ENCODE results near the gene CFAP299. TPM values are rescaled to one million over a fixed set of nuclear protein-coding genes. Genes with fewer than 3 reads are reported as not detected.
"Not testable (repeated sequence)": the region's sequence is repeated elsewhere in the genome, so short reads cannot be mapped to it uniquely, and the experiment has no call there.

CFAP299 gene
- total and polyA plus RNA-seq, 5 donors: not detected

GRCh38 chr4:80788798-80789197 is 453.3 kb downstream of the CFAP299 start:
- WGBS: 71% methylated on average over 1 of the region's 1 CpG
- ATAC-seq (no peak), DNase-seq (no peak)
- no peak overlapping the region for H3K27ac ChIP-seq (ENCODE audit: low read length)
- intact Hi-C loops (cut with DNase I): no loop called here
- H3K9me3 ChIP-seq (ENCODE audit: control insufficient read depth, low read length): no peaks in the 10 kb centered on the region
- no peak overlapping the region for H3K4me3 ChIP-seq (ENCODE audit: low read length)
- no peaks in the 10 kb centered on the region for H3K27me3 ChIP-seq (ENCODE audit: control insufficient read depth, insufficient read depth)
- H3K4me1 ChIP-seq (ENCODE audit: control insufficient read depth, insufficient read depth, low read length): no peaks in the 10 kb centered on the region

DNA sequence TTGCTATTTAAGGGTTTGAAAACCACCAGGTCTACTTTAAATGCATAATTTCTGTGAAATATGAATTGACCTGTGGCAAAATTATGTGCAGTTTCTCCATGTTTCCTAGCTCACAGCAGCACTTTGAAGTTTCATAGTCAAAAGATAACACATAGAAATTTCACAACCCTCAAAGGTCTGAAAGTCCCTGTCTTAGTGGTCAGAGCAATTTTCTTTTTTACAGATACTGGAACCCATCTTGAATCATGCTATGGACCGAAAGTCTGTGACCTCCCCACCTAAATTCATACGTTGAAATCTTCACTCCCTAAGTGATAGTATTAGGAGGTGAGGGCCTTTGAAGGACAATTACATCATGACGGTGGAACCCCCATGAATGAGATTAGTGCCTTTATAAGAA is 454.6 kb downstream of the CFAP299 start:
- H3K9me3 ChIP-seq (ENCODE audit: control insufficient read depth, low read length): no peaks in the 10 kb centered on the region
- DNase-seq (no peak), ATAC-seq (no peak)
- H3K27ac ChIP-seq (ENCODE audit: low read length): no peak overlapping the region
- intact Hi-C loops (cut with DNase I): no loop called here
- no peaks in the 10 kb centered on the region for H3K4me1 ChIP-seq (ENCODE audit: control insufficient read depth, insufficient read depth, low read length)
- 81% methylated on average over 3 of the region's 3 CpGs for WGBS
- no peaks in the 10 kb centered on the region for H3K27me3 ChIP-seq (ENCODE audit: control insufficient read depth, insufficient read depth)
- no peak overlapping the region for H3K4me3 ChIP-seq (ENCODE audit: low read length)

GRCh38 chr4:80793660-80794059 is 458.1 kb downstream of the CFAP299 start:
- 72% methylated on average over 1 of the region's 1 CpG for WGBS
- H3K27me3 ChIP-seq (ENCODE audit: control insufficient read depth, insufficient read depth); DNase-seq; H3K9me3 ChIP-seq (ENCODE audit: control insufficient read depth, low read length); intact Hi-C loops (cut with DNase I); ATAC-seq; H3K4me3 ChIP-seq (ENCODE audit: low read length); H3K4me1 ChIP-seq (ENCODE audit: control insufficient read depth, insufficient read depth, low read length); H3K27ac ChIP-seq (ENCODE audit: low read length): not testable (repeated sequence)

- ATAC-seq (no peak), DNase-seq (no peak)
- Histone ChIP-seq H3K9me3 (ENCODE audit: control insufficient read depth, low read length) (no peaks in the 10 kb centered on the region), H3K4me1 (ENCODE audit: control insufficient read depth, insufficient read depth, low read length) (no peaks in the 10 kb centered on the region), H3K27me3 (ENCODE audit: control insufficient read depth, insufficient read depth) (no peaks in the 10 kb centered on the region), H3K27ac (ENCODE audit: low read length) (no peak overlapping the region), H3K4me3 (ENCODE audit: low read length) (no peak overlapping the region)
- intact Hi-C loops (cut with DNase I): no loop called here
- WGBS: 24% methylated on average over 1 of the region's 1 CpG
Observed at GRCh38 chr4:80798082-80798481, 462.6 kb downstream of the CFAP299 start.

GRCh38 chr4:80800719-80801118 is 465.2 kb downstream of the CFAP299 start:
- H3K27me3 ChIP-seq (ENCODE audit: control insufficient read depth, insufficient read depth); H3K4me1 ChIP-seq (ENCODE audit: control insufficient read depth, insufficient read depth, low read length); H3K9me3 ChIP-seq (ENCODE audit: control insufficient read depth, low read length); H3K27ac ChIP-seq (ENCODE audit: low read length); DNase-seq; H3K4me3 ChIP-seq (ENCODE audit: low read length); ATAC-seq; intact Hi-C loops (cut with DNase I): not testable (repeated sequence)
- 69% methylated on average over 1 of the region's 1 CpG for whole genome bisulfite sequencing

DNA sequence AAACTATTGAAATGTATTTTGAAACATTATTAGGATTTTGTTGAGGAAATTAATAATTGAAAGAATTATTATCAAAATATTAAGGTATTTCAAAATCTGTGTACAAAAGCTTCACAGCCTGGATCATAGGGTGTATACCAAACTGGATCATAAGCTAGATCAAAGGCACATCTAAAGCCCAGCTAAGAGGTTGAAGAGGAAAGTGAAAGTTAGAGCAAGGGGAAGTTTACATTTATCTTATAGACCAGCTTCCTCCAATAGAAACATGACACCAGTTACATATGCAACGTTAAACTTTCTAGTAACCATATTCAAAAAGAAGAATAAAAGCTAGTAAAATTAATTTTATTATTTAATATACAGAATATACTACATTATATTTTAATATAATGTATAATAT is 467.8 kb downstream of the CFAP299 start:
- intact Hi-C loops (cut with DNase I): no loop called here
- H3K4me3 ChIP-seq (ENCODE audit: low read length): no peak overlapping the region
- no peaks in the 10 kb centered on the region for H3K9me3 ChIP-seq (ENCODE audit: control insufficient read depth, low read length)
- H3K27ac ChIP-seq (ENCODE audit: low read length): no peak overlapping the region
- ATAC-seq (no peak), DNase-seq (no peak)
- WGBS: 56% methylated on average over 1 of the region's 1 CpG
- H3K4me1 ChIP-seq (ENCODE audit: control insufficient read depth, insufficient read depth, low read length): no peaks in the 10 kb centered on the region
- H3K27me3 ChIP-seq (ENCODE audit: control insufficient read depth, insufficient read depth): no peaks in the 10 kb centered on the region

DNA sequence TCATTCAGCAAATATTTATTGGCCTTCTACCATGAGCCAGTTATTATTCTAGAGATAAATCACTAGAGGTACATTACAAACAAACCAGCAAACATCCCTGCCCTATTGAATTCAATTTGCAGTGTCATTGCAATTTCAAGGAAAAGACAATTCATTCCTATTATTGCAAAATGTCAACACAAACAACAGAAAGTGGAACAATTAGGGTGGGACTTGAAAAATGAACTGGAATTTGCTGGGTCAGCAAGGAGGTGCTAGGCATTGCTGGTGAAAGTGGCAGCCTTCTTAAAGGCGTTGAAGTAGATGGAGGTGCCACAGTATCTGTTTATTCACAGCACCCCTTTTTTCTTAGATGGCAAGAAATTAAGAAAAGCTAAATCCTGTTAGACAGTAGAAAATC is 470.9 kb downstream of the CFAP299 start:
- no peaks in the 10 kb centered on the region for H3K9me3 ChIP-seq (ENCODE audit: control insufficient read depth, low read length)
- DNase-seq (no peak), ATAC-seq (no peak)
- no peak overlapping the region for H3K4me3 ChIP-seq (ENCODE audit: low read length)
- WGBS: 79% methylated on average over 1 of the region's 1 CpG
- H3K27ac ChIP-seq (ENCODE audit: low read length): no peak overlapping the region
- no peaks in the 10 kb centered on the region for H3K27me3 ChIP-seq (ENCODE audit: control insufficient read depth, insufficient read depth)
- intact Hi-C loops (cut with DNase I): no loop called here
- no peaks in the 10 kb centered on the region for H3K4me1 ChIP-seq (ENCODE audit: control insufficient read depth, insufficient read depth, low read length)

DNA sequence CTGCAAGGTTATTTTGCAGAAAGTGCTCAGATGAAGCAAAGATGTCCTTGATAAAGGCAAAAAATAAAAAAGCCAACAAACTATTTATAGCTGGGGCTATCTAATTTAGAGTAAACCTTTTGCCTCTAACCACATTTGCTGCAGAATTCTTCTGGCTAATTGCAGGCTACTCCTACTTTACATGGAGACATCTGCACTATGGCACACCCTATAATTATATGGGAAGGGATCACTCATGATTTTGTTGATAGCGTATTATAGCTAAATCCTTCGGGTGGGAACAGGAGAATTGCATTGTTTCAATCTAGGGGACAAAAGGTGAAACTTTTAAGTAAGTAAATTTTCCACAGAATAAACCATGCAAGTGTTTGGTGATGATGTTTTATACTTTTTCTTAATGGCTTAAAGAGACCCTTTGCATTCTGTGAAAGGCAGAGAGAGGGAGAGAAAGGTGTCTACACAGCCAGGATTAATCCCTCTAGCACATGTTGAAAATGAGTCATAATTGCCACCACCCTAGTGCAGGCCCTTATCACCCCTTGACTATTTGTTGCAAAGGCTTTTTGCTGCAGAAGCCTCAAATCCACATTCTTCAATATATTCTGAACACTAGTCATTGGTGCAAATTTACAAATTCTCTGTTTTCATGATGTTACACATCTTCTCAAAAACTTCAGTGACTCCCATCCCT is 473.7 kb downstream of the CFAP299 start:
- no peaks in the 10 kb centered on the region for H3K27me3 ChIP-seq (ENCODE audit: control insufficient read depth, insufficient read depth)
- H3K4me3 ChIP-seq (ENCODE audit: low read length): no peak overlapping the region
- ATAC-seq (no peak), DNase-seq (no peak)
- intact Hi-C loops (cut with DNase I): no loop called here
- no peaks in the 10 kb centered on the region for H3K4me1 ChIP-seq (ENCODE audit: control insufficient read depth, insufficient read depth, low read length)
- H3K9me3 ChIP-seq (ENCODE audit: control insufficient read depth, low read length): no peaks in the 10 kb centered on the region
- 83% methylated on average over 2 of the region's 2 CpGs for WGBS
- H3K27ac ChIP-seq (ENCODE audit: low read length): no peak overlapping the region

- ATAC-seq: no peak
- no peak overlapping the region for H3K27ac ChIP-seq (ENCODE audit: low read length)
- H3K4me3 ChIP-seq (ENCODE audit: low read length): no peak overlapping the region
- no peaks in the 10 kb centered on the region for H3K27me3 ChIP-seq (ENCODE audit: control insufficient read depth, insufficient read depth)
- H3K9me3 ChIP-seq (ENCODE audit: control insufficient read depth, low read length): no peaks in the 10 kb centered on the region
- intact Hi-C loops (cut with DNase I): no loop called here
- 53% methylated on average over 3 of the region's 3 CpGs for WGBS
- no peak for DNase-seq
- H3K4me1 ChIP-seq (ENCODE audit: control insufficient read depth, insufficient read depth, low read length): no peaks in the 10 kb centered on the region
Observed at GRCh38 chr4:80811406-80811805, 475.9 kb downstream of the CFAP299 start.

DNA sequence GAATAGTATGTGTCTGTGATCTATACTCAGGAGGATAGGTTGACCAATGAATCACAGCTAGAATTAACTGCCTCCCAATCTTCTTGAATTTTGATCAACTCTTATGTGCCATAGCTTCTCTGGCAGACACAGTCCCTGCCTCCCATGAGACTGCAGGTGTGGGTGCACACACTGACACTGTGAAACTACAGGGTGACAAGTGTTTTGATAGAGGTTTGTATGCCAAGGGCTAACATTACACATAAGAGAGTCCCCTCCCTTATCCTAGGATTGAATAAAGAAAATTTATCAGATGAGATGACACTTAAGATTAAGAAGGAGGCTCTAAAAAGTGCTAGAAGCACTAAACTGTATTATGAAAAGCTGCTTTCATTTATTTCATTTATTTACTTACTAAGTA is 476.6 kb downstream of the CFAP299 start:
- DNase-seq (no peak), ATAC-seq (no peak)
- Histone ChIP-seq H3K9me3 (ENCODE audit: control insufficient read depth, low read length) (no peaks in the 10 kb centered on the region), H3K27me3 (ENCODE audit: control insufficient read depth, insufficient read depth) (no peaks in the 10 kb centered on the region), H3K4me3 (ENCODE audit: low read length) (no peak overlapping the region), H3K4me1 (ENCODE audit: control insufficient read depth, insufficient read depth, low read length) (no peaks in the 10 kb centered on the region), H3K27ac (ENCODE audit: low read length) (no peak overlapping the region)
- intact Hi-C loops (cut with DNase I): no loop called here

- DNase-seq: no peak
- intact Hi-C loops (cut with DNase I): no loop called here
- H3K4me3 ChIP-seq (ENCODE audit: low read length): no peak overlapping the region
Observed at GRCh38 chr4:80814266-80814665, 478.7 kb downstream of the CFAP299 start.

More at GRCh38 chr4:80814266-80814665, 478.7 kb downstream of the CFAP299 start:
- Histone ChIP-seq H3K4me1 (ENCODE audit: control insufficient read depth, insufficient read depth, low read length) (no peaks in the 10 kb centered on the region), H3K27me3 (ENCODE audit: control insufficient read depth, insufficient read depth) (no peaks in the 10 kb centered on the region), H3K9me3 (ENCODE audit: control insufficient read depth, low read length) (no peaks in the 10 kb centered on the region), H3K27ac (ENCODE audit: low read length) (no peak overlapping the region)
- WGBS: 42% methylated on average over 5 of the region's 5 CpGs
- ATAC-seq: no peak
